Measurements from ENCODE around the gene C1orf198. TPM values are rescaled to one million over a fixed set of nuclear protein-coding genes. Genes with fewer than 3 reads are reported as not detected.

The C1orf198 gene
- total RNA-seq, 1 donor from 2014 or later = 17.1 TPM

- DNase-seq (ENCODE audit: low read depth in 2 of 2) = no peak
Observed at GRCh38 chr1:230892018-230892491, 23.7 kb upstream of the C1orf198 start.

DNA sequence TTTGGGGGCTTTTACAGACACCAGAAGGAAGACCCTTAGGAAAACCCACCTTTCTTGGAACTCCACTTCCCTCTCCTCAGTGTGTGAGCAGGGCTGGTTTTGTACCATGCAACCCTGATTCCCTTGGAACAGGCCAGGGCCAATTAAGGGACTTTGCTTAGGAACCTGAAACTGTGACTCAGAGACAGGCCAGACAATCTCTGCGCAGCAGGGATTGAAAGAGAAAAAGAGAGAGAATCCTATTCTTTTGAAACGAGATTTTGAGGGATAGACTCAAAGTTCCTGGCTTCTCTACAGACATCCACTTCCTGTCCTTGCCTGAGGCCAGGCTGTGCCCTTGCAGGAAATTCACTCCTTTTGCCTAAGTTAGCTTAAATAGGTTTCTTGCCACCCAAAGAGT lies 23.1 kb upstream of the C1orf198 start:
- DNase-seq (ENCODE audit: low read depth in 2 of 2) = no peak

DNA sequence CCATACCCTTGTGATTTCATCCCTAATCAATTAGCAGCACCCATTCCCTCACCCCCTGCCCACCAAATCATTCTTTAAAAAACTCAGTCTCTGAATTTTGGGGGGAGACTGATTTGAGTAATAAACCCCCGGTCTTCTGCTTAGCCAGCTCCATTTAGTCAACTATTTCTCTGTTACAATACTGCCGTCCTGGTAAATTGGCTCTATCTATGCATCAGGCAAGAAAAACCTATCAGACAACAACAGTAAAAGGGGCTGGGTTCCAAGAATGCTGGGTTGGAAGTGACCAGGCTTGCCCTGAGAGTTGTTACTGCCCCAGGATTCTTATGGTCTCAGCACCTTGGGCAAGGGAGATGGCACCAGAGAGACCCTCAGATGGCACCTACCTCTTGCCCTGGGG lies 16.3 kb upstream of the C1orf198 start:
- DNase-seq (ENCODE audit: low read depth in 2 of 2) = no peak

- DNase-seq (ENCODE audit: low read depth in 2 of 2) = no peak
Observed at GRCh38 chr1:230883967-230884366, 15.6 kb upstream of the C1orf198 start.

DNA sequence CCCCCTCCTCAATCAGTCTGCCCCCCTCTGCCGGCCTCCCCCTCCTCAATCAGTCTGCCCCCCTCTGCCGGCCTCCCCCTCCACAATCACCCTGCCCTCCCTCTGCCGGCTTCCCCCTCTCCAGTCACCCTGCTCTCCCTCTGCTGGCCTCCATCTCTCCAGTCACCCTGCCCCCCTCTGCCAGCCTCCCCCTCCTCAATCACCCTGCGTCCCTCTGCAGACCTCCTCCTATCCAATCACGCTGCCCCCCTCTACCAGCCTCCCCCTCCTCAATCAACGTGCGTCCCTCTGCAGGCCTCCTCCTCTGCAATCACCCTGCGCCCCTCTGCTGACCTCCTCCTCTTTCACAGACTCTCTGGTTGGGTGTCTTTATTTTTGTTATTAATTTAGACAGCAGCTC lies 11.5 kb upstream of the C1orf198 start:
- DNase-seq (ENCODE audit: low read depth in 2 of 2) = no peak

GRCh38 chr1:230878591-230878990 lies 10.3 kb upstream of the C1orf198 start:
- no peak for DNase-seq (ENCODE audit: low read depth in 2 of 2)

GRCh38 chr1:230877924-230878590 lies 9.7 kb upstream of the C1orf198 start:
- no peak for DNase-seq (ENCODE audit: low read depth in 2 of 2)

DNA sequence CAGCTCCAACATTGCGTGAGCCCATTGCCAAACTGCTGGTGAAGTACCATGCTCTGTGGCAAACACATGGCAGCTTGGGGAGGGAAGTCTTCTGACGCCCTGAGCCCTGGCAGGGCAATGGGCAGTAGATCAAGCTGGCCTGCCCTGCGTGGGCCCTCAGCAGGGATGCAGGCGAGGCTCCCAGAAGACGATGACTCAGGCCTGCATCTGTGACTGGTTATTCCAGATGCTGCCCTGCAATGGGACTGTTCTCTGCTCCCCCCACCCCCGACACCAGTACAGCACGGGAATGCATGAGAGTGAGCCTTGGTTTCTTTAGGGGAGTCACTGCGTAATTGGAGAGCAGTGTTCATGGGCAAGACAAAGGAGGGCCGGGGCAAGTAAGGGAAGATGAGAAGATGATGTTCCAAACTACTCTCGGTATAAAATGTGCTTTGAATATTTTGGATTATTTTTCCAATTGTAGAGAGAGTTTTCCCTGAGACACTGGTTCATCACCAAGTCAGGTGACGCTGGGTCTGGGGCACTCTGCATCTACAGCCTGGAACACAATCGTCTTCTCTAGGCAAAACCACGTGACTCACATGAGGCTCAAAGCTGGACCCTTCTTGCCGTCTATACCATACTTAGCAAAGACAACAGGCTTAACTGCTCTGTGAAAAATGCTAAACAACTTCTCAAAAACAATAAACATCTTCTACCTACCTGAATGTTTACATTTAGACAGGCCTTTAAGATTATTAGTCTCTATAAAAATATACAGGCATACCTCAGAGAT lies 9.0 kb upstream of the C1orf198 start:
- DNase-seq (ENCODE audit: low read depth in 2 of 2) = no peak

GRCh38 chr1:230876660-230877059 lies 8.3 kb upstream of the C1orf198 start:
- DNase-seq (ENCODE audit: low read depth in 2 of 2) = no peak

DNA sequence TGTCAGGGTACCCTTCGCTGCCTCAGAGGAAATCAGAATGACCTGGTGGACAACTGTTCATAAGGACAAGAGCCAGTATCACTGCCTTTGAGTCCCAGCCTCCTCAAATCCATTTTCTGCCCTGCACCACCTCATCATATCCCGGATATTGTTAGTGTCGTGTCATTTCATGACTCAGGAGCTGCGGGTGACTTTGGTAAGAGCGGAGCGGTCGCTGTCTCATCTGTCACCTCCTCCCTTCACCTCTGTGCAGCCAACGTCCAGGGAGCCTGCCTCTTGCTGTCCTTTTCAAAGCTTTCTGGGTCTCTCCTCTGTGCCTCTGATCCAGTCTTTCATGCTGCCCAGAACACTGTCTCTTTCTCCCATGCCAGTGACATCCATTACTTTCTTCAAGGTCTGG lies 7.0 kb upstream of the C1orf198 start:
- DNase-seq (ENCODE audit: low read depth in 2 of 2) = no peak

DNA sequence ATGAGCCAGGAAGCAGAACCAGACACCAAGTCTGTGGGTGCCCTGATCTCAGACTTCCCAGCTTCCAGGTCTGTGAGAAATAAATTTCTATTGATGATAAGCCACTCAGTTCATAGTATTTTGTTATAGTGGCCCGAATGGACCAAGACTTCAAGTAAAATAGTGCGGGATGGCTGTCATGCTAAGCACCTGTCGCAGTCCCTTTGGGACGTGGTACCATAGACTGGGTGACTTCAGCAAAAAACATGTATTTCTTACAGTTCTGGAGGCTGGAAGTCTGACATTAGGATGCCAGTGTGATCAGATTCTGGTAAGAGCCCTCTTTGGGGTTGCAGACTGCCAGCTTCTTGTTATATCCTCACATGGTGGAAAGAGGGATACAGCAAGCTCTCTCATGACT lies 2.6 kb upstream of the C1orf198 start:
- no peak for DNase-seq (ENCODE audit: low read depth in 2 of 2)

GRCh38 chr1:230869500-230869899 lies 1.2 kb upstream of the C1orf198 start:
- DNase-seq (ENCODE audit: low read depth in 2 of 2) = no peak

GRCh38 chr1:230868736-230869385 lies 540 bp upstream of the C1orf198 start:
- DNase-seq (ENCODE audit: low read depth in 2 of 2) = peak in 1 of 2 donors; percentile 63

DNA sequence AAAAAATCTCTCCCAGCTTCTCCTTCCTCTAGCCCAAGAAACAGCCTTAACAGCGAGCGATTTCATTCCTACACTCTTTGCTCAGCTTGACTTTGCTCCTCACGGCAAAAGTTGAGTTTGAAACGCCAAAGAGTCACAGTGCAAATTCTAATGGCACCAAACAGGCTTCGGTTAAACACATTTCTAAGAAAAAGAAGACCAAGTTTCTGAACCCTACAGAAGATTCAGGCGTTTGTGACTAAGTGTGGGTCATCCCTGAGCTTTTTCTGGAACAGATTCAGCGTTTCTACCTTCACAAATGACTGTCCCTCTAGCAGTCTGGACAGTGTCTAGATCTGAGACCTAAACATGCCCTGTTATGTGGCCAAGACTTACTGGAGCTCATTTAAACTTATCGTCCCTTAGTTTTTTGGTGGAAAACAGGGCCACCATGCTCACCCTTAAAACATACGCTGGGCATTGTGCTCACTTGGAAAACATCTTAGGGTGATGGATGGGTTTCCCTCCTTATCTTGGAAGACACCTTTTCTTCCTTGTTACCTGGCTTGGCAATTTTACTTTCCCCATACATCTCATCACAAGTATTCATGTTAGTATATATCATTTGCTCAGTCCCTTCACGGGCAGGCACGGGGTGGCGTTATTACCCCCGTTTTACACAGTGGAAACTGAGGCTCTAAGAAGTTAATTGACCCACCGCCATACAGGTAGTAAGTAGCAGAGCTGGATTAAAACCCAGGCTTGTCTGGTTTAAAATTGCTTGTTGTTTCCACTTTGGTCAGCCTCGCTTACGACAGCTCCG lies 1.0 kb downstream of the C1orf198 start:
- peak in 1 of 2 donors; percentile 27 for DNase-seq (ENCODE audit: low read depth in 2 of 2)

DNA sequence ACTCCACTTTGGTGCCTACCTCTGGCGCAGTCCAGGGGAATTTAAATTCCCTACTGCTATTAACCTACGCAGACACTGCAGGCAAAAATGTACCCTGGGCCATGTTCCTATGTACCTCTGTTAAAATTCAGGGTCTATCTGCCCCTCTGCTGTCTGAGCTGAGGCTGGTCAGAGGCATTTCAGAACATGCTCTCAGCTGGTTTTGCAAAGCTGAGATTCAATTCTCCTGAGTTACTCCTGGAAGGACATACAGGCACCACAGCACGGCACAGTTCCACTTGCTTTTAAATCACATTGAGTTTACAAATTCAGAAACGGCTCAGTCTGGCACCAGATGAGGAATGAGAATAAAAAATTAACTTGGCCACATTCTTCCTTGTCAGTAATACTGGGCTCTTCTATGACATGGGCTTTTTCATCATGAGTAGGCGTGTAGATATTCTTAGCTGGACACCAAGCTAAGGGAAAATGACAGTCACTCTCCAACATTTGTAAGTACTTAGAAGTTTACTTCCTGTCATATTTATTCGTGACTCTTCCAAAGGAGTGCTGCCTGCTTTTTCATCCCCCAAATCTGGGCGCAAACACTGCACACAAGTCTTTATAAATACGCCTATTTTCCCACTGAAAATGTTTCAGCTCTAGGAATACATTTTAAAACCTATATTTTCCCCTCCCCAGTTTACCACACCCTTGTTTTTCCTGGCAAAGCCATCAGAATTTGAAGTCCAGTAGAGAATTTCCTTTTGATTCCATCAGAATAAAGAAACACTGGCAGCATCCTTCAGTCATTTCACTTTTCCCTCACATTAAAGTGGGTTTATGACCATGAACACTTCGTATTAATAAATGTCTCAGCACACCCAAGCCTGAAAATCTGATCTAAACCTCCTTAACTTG lies 1.9 kb downstream of the C1orf198 start:
- DNase-seq (ENCODE audit: low read depth in 2 of 2) = peak in 1 of 2 donors; percentile 29

DNA sequence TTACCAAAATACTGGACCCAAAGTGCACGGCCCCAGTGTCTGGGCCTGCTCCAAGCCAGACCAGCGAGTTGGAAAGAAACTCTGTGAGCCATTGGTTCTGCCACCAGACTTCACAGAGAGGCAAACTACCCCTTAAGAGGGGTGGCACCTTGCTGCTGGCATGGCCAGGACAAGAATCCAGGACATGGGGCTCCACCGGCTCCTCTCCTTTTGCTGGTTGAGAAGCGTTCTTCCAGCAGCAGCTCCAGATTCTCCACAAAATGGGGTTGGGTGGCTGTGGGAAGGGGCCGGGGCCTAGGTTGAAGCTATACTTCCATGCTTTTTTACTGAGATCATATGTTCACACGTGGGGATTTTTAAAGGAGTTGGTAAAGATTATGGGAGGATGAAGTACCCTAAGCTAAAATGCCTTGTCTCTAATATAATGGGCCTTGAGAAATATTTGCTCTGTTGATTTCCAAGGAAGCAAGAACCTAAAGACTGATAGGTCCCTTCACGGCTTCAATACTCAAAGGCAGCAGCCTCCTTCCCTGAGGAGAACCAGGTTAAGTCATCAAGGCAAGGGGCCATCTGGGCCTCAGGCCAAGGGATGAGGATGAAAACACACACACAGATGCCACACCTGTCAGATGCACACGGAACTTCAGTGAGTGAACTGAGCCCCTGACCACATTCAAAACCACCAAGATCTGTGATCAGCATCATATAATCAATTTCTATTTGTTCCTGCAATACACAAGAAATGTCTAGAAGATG lies 3.1 kb downstream of the C1orf198 start:
- no peak for DNase-seq (ENCODE audit: low read depth in 2 of 2)

DNA sequence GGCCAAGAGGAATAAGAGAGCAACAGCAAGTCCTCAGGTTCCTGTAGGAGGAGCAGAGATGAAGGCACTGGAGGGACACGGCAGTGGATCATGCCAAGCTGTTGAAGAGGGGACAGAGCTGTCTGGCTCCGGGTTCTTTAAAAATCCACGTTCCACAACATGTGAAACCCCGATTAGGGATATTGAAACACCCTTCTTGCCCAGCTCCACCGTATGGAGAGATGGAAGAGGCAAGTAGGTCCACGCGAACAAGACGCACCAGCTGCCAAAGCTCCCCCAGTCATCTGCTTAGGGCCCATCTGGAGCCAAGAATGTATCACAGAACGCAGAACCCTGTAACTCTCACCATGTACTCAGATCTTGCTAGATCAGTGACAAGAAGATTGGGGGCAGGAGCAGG lies 3.9 kb downstream of the C1orf198 start:
- DNase-seq (ENCODE audit: low read depth in 2 of 2) = no peak

DNA sequence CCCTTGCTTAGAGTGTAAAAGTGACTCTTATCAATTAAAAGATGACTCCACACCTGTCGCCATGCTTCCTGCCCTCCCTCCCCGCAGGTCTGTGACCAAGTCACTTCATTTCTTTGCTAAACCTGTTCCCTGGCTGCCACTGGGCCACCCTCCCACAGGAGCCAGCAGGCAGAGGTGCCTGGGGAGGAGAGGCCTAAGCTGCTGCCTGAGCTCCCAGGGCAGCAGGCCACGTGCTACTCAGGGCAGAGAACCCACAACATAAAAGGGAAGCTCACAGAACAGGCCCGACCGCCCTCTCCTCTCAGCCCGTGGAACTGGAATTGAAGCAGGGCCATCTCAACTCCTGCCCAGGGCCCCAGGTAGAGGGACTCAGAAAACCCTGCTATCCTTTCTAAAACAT lies 4.9 kb downstream of the C1orf198 start:
- DNase-seq (ENCODE audit: low read depth in 2 of 2) = no peak

- DNase-seq (ENCODE audit: low read depth in 2 of 2) = peak in 1 of 2 donors; percentile 48
Observed at GRCh38 chr1:230861970-230862595, 6.2 kb downstream of the C1orf198 start.

All from dermis microvascular lymphatic vessel endothelial cell (primary cell).